HEK293 (cell line): Measurements from ENCODE around the gene TNFRSF6B.

Experiments
- KLF7 ChIP-seq: fragments of 450-650 bp; formaldehyde crosslinking; IDR thresholded peaks from 2 replicates; pipeline ENCODE4 v1.5.1; 2016; ENCODE audit warnings: missing biosample characterization, missing genetic modification characterization, borderline replicate concordance
- REPIN1 ChIP-seq: fragments of 450-650 bp; formaldehyde crosslinking; IDR thresholded peaks from 2 replicates; pipeline ENCODE4 v1.5.1; 2017; ENCODE audit warnings: missing biosample characterization, missing genetic modification characterization, low read depth
- SALL2 ChIP-seq: fragments of 450-650 bp; formaldehyde crosslinking; IDR thresholded peaks from 2 replicates; pipeline ENCODE4 v1.5.0; 2017; ENCODE audit warnings: missing biosample characterization, mild to moderate bottlenecking, missing genetic modification characterization, borderline replicate concordance
- WT1 ChIP-seq: fragments of 450-650 bp; formaldehyde crosslinking; IDR thresholded peaks from 2 replicates; pipeline ENCODE4 v1.5.1; 2016; ENCODE audit warnings: missing biosample characterization, missing genetic modification characterization
- ZNF324 ChIP-seq: fragments of 450-650 bp; formaldehyde crosslinking; IDR thresholded peaks from 2 replicates; pipeline ENCODE4 v1.5.1; 2016; ENCODE audit warnings: missing biosample characterization, missing genetic modification characterization
- ZNF404 ChIP-seq: fragments of 450-650 bp; formaldehyde crosslinking; IDR thresholded peaks from 2 replicates; pipeline ENCODE4 v1.5.1; 2017; ENCODE audit warnings: missing biosample characterization, missing genetic modification characterization
- ZNF433 ChIP-seq: fragments of 450-650 bp; formaldehyde crosslinking; IDR thresholded peaks from 2 replicates; pipeline ENCODE4 v1.5.1; 2016; ENCODE audit warnings: missing biosample characterization, missing genetic modification characterization, low read depth
- ZNF670 ChIP-seq: fragments of 450-650 bp; formaldehyde crosslinking; IDR thresholded peaks from 2 replicates; pipeline ENCODE4 v1.5.1; 2016; ENCODE audit warnings: missing biosample characterization, missing genetic modification characterization, low read depth
- TF ChIP-seq, protein P1 (sequence below): fragments of 450-650 bp; formaldehyde crosslinking; IDR thresholded peaks from 2 replicates; pipeline ENCODE4; 2016; ENCODE audit warnings: missing biosample characterization, missing genetic modification characterization
- TF ChIP-seq, protein P2 (sequence below): fragments of 450-650 bp; formaldehyde crosslinking; IDR thresholded peaks from 2 replicates; pipeline ENCODE4 v1.5.1; 2016; ENCODE audit warnings: missing biosample characterization, missing genetic modification characterization

DNA sequence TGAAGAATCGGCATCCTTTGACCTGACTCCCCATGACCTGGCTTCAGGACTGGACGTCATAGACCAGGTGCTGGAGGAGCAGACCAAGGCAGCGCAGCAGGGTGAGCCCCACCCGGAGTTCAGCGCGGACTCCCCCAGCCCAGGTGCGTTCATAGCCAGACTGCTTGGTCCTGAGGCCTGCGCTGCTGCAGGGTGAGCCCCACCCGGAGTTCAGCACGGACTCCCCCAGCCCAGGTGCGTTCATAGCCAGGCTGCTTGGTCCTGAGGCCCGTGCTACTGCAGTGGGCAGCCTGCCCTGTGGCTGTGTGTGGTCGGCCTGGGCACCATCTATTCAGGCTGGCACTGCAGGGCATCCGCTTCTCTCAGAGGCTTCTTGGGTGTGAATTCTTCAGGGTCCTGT lies 22.5 kb upstream of the TNFRSF6B start:
- TF ChIP-seq ZNF433: no peak
- TF ChIP-seq ZNF404 (tag by site-specific recombination): no peak
- TF ChIP-seq, protein P1, sequence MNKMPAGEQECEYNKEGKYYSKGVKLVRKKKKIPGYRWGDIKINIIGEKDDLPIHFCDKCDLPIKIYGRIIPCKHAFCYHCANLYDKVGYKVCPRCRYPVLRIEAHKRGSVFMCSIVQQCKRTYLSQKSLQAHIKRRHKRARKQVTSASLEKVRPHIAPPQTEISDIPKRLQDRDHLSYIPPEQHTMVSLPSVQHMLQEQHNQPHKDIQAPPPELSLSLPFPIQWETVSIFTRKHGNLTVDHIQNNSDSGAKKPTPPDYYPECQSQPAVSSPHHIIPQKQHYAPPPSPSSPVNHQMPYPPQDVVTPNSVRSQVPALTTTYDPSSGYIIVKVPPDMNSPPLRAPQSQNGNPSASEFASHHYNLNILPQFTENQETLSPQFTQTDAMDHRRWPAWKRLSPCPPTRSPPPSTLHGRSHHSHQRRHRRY (tag by site-specific recombination): no peak
- no peak for TF ChIP-seq SALL2 (tag by site-specific recombination)
- TF ChIP-seq, protein P2, sequence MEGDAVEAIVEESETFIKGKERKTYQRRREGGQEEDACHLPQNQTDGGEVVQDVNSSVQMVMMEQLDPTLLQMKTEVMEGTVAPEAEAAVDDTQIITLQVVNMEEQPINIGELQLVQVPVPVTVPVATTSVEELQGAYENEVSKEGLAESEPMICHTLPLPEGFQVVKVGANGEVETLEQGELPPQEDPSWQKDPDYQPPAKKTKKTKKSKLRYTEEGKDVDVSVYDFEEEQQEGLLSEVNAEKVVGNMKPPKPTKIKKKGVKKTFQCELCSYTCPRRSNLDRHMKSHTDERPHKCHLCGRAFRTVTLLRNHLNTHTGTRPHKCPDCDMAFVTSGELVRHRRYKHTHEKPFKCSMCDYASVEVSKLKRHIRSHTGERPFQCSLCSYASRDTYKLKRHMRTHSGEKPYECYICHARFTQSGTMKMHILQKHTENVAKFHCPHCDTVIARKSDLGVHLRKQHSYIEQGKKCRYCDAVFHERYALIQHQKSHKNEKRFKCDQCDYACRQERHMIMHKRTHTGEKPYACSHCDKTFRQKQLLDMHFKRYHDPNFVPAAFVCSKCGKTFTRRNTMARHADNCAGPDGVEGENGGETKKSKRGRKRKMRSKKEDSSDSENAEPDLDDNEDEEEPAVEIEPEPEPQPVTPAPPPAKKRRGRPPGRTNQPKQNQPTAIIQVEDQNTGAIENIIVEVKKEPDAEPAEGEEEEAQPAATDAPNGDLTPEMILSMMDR (tag by site-specific recombination): no peak
- no peak for TF ChIP-seq ZNF324 (tag by site-specific recombination)
- no peak for TF ChIP-seq KLF7 (tag by site-specific recombination)
- TF ChIP-seq ZNF670 (tag by site-specific recombination): no peak
- no peak for TF ChIP-seq REPIN1 (tag by site-specific recombination)
- no peak for TF ChIP-seq WT1 (tag by site-specific recombination)
